NT2/D1 (cell line): ENCODE measurements around the gene NXPE3.

ENCODE experiments used
- SUZ12 ChIP-seq: IDR thresholded peaks from 2 replicates; pipeline ENCODE4 v1.6.1; 2011; ENCODE audit not compliant: insufficient read length, insufficient read depth; ENCODE audit errors: extremely low read depth
- YY1 ChIP-seq: IDR thresholded peaks from 2 replicates; pipeline ENCODE4 v1.6.1; 2011; ENCODE audit not compliant: insufficient read length, insufficient read depth

DNA sequence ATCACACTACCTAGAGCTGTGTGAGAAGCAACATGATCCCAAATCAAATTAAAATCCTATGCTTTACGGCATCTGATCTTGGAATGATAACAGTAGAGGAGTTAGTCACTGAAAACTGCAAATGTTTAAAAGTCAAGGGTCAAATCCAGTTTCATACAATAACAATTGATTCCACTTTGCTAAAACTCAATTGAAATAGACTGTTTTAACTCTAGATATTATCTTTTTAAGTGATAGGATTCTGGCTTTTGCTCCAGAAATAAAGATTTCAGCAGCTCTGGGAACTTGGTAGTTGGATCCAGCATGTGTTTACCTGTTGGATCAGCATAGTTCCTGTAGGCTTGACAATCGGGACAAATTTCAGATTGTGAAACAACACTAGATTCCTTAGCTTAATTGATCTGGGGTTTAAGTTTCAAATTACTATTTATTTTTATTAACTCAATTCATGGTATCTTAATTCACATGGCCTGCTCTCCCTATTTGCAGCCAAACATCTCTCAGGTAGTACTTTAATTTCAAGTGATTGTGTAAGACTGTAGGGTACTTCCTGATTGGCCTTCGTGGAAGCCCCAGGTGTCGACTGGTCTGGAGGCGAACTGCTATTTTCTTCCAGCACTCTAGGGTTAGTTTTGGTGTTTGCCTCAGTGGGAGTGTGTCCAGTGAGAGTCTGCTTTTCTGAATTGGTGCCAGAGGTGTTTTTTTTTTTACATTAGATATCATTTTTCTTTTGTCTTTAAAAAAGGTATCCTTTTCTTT lies 86.9 kb downstream of the NXPE3 start:
- TF ChIP-seq YY1 (no peak), SUZ12 (no peak)
